Right kidney (tissue), 1 donor: Measurements from ENCODE around the gene AMOT.

Experiments
- DNase-seq: peaks from one replicate; pipeline ENCODE4 v3.0.0-alpha.2; 2016

The AMOT gene

GRCh38 chrX:112802541-112802940 is 38.1 kb downstream of the AMOT start:
- no peak for DNase-seq

GRCh38 chrX:112800971-112801775 is 39.5 kb downstream of the AMOT start:
- DNase-seq = no peak

- DNase-seq = no peak
Observed at GRCh38 chrX:112799425-112799824, 41.2 kb downstream of the AMOT start.

GRCh38 chrX:112798736-112799135 is 41.9 kb downstream of the AMOT start:
- DNase-seq = no peak

- DNase-seq = no peak
Observed at GRCh38 chrX:112789931-112790330, 50.7 kb downstream of the AMOT start.

GRCh38 chrX:112786076-112786475 is 54.6 kb downstream of the AMOT start:
- DNase-seq = no peak

- no peak for DNase-seq
Observed at GRCh38 chrX:112785344-112785743, 55.3 kb downstream of the AMOT start.

- DNase-seq = no peak
Observed at GRCh38 chrX:112784692-112785091, 55.9 kb downstream of the AMOT start.

- DNase-seq = no peak
Observed at GRCh38 chrX:112779139-112779538, 61.5 kb downstream of the AMOT start.

- DNase-seq = no peak
Observed at GRCh38 chrX:112774651-112775293, 65.9 kb downstream of the AMOT start.

- DNase-seq = no peak
Observed at GRCh38 chrX:112774142-112774541, 66.5 kb downstream of the AMOT start.

- DNase-seq = no peak
Observed at GRCh38 chrX:112769034-112769433, 71.6 kb downstream of the AMOT start.

- DNase-seq = no peak
Observed at GRCh38 chrX:112768563-112768962, 72.1 kb downstream of the AMOT start.

GRCh38 chrX:112766774-112767173 is 73.9 kb downstream of the AMOT start:
- DNase-seq = no peak

GRCh38 chrX:112761242-112762207 is 79.1 kb downstream of the AMOT start:
- DNase-seq = no peak

- no peak for DNase-seq
Observed at GRCh38 chrX:112760697-112761096, 79.9 kb downstream of the AMOT start.

GRCh38 chrX:112759966-112760365 is 80.7 kb downstream of the AMOT start:
- DNase-seq = no peak

GRCh38 chrX:112759512-112759911 is 81.1 kb downstream of the AMOT start:
- DNase-seq = no peak

- DNase-seq = no peak
Observed at GRCh38 chrX:112757946-112758345, 82.7 kb downstream of the AMOT start.

GRCh38 chrX:112753116-112753515 is 87.5 kb downstream of the AMOT start:
- DNase-seq = no peak

- DNase-seq = no peak
Observed at GRCh38 chrX:112751076-112751475, 89.6 kb downstream of the AMOT start.

GRCh38 chrX:112746812-112747595 is 93.6 kb downstream of the AMOT start:
- no peak for DNase-seq
